GM21423 (cell line): ENCODE results near the gene GABRG3.
A peak's percentile ranks its signal among the peaks of the same experiment; 100 is the strongest.

Source experiments
- ATAC-seq: cut with Tn5 transposase; IDR thresholded peaks from one replicate; pipeline ENCODE4 v1.9.1; 2021; ENCODE audit warnings: mild to moderate bottlenecking, moderate library complexity; ENCODE audit not compliant: unreplicated experiment

Gene GABRG3

DNA sequence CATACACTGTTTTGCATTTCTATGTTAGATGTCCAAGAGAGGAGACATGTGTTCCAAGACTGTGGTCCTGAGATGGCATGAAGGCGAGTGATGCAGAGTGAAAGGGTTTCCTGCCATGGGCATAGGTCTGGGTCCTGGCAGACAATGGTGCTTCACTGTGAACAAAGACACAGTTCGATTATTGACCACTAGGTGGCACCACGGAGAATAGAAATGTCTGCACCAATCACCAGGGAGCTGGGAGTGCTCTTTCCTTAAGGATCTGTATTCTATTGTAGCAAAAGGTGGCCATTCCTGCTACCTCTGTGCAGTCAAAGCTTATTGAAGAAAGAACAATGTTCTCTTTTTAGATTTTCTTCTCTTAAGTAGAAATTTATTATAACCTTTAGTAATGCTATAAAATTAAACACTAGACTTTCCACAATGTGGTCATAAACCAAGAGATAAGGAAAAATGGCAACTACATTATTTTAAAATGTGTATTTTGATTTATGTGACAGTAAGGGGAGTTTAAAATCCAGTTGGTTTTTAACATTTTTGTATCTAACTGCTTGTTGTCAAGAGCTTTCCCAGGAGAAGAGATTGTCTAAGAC lies 88.7 kb downstream of the GABRG3 start:
- ATAC-seq, result peak; percentile 80

DNA sequence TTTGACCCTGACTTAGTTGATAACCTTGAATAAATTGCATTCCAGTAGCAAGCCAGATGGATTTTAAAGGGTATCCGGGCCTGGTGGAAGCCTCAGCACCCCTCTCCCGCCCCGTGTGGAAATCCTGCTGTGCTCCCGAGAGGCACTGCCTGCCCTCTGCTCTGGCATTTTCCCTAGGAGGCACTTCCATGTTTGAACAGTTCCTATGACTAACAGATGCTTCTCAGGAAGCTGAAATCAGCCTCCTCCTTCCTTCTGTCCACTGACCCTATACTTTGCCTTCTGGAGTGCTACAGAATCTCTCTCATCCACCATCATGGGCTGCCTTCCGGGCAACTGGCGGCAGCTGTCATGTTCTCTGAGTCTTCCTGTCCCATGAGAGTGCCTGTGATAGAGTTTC lies 90.8 kb downstream of the GABRG3 start:
- no peak for ATAC-seq

DNA sequence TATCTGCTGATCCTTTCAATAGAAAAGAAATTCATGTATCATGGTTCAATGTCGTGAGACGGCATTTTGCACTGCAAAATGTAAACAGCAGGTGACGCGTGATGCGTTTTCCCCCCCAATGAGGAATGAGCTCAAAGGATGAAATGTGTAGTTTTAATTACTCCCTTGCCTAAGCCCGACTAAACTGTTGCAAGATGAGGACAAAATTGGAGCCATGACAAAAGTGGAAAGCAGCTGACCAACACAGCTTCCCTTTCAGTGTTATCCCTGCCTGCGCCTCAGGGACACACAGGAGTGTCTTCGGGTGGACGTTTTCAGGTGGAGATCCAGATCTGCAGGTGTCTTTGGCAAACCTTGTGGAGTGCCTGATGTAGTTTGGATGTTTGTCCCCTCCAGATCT lies 92.0 kb downstream of the GABRG3 start:
- no peak for ATAC-seq

GRCh38 chr15:27064080-27064479 lies 93.1 kb downstream of the GABRG3 start:
- no peak for ATAC-seq

DNA sequence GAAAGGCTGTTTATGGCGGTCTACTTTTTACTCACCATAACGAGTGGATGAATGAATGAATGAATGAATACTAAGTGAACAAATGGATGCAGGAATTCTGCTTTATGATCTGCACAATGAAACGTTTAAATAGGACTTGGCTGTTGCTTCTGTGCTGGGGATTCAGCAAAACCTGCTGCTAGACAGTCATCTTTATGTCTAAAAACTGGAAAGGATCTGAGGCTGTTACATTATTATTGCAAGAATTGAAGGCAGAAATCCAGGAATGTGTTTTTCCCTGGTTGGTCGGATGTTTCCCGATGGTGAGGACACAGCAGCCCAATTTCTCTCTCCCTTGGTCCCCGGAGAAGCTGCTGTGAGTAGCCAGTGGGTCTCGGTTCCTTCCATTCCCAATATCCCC lies 94.2 kb downstream of the GABRG3 start:
- ATAC-seq, result no peak

- no peak for ATAC-seq
Observed at GRCh38 chr15:27065785-27066184, 94.8 kb downstream of the GABRG3 start.

DNA sequence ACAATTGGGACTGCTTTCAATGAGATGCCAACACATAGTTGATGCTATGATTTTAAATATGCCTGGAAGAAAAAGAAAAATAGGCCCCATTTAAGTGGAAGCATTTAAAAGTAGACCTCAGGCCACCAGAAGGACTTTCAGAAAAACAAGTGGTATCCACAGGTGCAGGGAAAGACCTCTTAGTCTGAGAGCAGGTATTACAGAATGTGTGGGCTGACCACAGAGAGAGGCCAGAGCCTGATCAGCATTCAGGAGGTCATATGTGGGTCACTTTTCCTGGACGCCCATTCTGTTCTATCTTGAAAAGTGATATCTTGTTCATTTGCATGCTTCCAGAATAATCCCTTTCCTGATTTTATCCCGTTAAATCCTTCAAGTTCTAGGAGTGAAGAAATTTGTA lies 95.5 kb downstream of the GABRG3 start:
- no peak for ATAC-seq

- ATAC-seq, result no peak
Observed at GRCh38 chr15:27067175-27067574, 96.2 kb downstream of the GABRG3 start.

DNA sequence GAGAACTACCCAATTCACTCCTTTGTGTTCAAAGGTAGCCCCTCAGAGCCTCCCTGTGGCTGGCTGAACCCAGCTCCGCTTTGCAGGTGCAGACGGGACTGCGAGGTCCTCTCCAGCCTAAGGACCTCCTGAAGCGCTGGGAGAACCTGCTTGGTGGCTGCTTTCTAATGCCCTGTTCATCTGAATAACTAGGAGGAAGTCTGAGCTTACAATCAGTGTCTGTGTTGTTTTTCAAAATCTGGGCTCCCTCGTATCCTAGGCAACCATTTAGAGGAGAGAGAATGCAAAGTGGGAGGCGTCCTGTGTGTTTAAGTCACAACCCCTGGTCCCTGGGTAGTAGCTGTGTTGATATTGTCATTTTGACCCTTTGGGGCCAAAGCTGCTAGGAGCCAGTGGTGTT lies 99.9 kb downstream of the GABRG3 start:
- ATAC-seq, result no peak

DNA sequence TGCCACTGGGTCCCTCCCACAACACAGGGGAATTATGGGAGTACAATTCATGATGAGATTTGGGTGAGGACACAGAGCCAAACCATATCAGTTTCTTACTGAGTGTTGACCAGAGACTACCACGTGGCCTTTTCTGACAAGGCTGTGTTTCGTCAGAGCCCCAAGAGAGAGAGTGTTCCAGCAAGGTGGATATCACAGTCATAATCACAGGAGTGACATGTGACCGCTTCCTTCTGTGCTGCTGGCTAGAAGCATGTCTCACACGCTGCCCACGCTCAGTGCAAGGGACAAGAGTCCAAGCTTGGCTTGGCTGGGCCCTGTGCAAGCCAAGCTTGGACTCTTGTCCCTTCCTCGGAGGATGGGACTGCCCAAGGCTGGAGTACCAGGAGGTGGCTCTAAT lies 103.2 kb downstream of the GABRG3 start:
- ATAC-seq, result no peak

GRCh38 chr15:27077790-27078189 lies 106.8 kb downstream of the GABRG3 start:
- ATAC-seq, result no peak

- no peak for ATAC-seq
Observed at GRCh38 chr15:27081676-27082418, 110.9 kb downstream of the GABRG3 start.

DNA sequence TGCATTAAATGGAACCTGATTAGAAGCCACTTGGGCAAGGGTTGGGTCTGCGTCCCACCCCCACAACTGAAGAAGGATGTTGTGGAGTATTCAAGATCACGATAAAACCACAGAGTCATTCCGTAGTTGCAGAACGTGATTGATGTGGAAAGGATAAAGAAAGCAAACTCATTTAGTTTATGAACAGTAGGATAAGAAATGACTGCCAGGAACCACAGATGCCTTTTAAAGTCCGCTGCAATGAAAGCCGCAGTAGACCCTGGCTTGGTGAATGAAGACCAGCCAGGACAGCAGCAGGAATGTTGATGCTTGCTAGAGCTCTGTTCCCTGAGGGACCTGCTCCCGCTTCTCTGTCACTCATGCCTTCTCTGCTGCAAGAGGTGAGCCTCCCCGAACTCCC lies 111.5 kb downstream of the GABRG3 start:
- ATAC-seq, result no peak

GRCh38 chr15:27084844-27085243 lies 113.9 kb downstream of the GABRG3 start:
- ATAC-seq, result no peak

DNA sequence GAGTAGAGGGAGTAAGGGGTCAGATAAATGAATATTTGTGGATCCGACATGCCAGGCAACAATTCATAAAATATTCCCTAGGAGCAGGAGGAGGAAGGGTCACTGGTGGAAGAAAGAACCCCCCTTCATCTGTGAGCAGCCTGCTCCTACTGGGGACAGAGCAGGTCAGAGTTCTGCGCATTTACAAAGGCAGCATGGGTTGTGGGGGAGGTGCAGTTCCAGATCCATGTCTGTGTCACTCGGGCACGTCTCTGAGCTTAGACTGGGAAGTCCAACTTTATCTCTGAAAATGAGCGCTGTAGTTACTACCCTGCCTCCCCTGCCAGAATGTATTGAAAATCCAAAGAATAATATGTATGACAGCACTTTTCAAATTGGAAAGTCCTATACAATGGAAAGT lies 115.2 kb downstream of the GABRG3 start:
- no peak for ATAC-seq

DNA sequence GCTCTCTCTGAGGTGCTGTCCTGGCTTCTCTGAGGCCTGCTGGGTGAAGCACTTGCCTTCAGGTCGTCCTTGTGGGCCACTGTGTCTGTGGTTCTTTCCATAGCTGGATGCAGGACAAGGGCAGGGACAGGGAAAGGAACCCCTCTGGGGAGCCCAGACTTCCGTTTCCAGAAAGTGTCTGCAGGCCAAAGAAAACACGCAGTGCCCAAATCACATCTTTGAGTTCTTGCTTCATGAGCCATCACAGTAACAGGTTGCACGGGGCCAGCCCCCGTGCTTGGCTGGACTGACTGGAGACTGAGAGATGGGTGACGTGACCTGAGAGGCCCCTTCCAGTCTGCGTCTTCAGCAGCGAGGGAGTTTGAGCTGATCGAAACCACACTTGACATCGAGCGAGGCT lies 115.8 kb downstream of the GABRG3 start:
- ATAC-seq, result no peak

- ATAC-seq, result no peak
Observed at GRCh38 chr15:27087651-27088583, 116.9 kb downstream of the GABRG3 start.

DNA sequence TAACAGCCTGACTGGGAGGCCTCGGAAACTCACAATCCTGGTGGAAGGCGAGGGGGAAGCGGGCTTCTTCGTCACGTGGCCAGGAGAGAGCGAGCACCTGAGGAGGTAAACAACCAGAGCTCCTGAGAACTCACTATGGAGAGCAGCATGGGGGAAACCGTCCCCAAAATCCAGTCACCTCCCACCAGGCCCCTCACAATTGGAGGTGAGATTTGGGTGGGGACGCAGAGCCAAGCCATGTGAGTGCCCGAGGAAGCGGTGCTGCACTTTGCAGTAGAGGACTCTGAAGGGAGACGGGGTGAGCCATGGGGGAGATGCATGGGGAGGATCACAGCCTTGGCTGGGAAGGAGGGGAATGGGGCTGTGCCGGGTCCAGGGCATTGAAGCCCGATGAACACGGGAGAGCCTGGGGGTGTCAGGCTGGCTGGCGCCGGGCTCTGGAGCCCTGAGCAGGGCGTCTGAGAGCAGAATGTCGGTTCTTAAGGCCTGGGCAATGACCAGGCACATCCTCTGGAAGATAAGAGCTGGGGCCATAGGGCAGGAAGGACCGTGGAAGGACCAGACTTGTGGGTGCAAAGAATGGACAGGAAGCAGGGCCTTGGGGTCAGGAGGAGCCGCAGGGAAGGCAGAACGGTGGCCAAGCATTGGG lies 117.7 kb downstream of the GABRG3 start:
- ATAC-seq, result no peak

- no peak for ATAC-seq
Observed at GRCh38 chr15:27089233-27089586, 118.2 kb downstream of the GABRG3 start.

DNA sequence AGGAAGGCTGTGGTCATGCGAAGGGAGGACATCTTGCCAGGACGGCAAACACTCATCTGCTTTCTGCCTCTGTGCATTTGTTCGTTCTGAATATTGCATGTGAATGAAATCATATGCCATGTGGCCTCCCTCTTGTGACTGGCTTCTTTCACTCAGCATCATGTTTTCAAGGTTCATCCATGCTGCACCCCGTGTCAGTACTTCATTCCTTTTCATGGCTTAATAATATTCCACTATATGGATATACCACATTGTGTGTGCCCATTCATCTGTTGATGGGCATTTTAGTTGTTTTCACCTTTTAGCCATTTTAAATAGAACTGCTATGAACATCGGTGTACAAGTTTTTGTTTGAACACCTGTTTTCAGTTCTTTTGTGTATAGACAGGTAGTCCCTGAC lies 118.7 kb downstream of the GABRG3 start:
- ATAC-seq, result no peak

DNA sequence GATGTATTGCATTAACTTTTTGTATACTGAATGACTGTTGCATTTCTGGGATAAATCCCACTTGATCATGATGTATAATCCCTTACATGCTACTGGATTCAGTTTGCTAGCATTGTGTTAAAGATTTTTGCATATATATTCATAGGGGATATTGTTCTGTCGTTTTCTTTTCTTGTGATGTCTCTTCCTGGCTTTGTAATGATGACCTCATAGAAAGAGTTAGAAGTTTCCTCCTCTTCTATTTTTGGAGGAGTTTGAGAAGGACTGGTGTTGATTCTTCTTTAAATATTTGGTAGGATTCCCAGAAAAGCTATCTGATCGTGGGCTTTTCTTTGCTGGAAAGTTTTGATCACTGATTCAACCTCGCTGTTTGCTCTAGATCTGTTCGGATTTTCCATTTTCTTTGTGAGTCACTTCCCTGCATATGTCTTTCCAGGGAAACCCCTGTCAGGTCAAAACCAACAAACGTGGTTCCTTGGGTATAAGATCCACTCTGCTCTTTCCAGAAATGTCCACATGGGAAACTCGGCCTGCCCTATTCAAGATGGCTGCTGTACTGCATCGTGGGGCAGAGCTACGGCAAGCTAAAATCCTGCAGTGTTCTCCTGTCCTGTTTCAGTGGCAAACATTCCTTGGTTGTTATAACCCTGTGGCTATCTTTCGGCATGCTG lies 120.4 kb downstream of the GABRG3 start:
- ATAC-seq, result no peak
